Measurements from ENCODE around the gene PFKL. TPM values are rescaled to one million over a fixed set of nuclear protein-coding genes. Genes with fewer than 3 reads are reported as not detected.

The PFKL gene
- total RNA-seq, 1 donor from 2014 or later: 101 TPM

- no peak for TF ChIP-seq CTCF (IDR thresholded peaks at IDR 0.05)
- intact Hi-C loops (cut with DNase I): no loop called here
- Histone ChIP-seq H3K4me1 (no peaks in the 10 kb centered on the region), H3K36me3 (peaks cover 80% of the 10 kb centered on the region), H3K4me3 (no peak overlapping the region), H3K9me3 (no peaks in the 10 kb centered on the region), H3K27me3 (no peaks in the 10 kb centered on the region), H3K27ac (no peak overlapping the region)
- ATAC-seq (no peak), DNase-seq (no peak)
Observed at GRCh38 chr21:44322621-44323325, 22.9 kb downstream of the PFKL start.

- DNase-seq (no peak), ATAC-seq (no peak)
- TF ChIP-seq CTCF (IDR thresholded peaks at IDR 0.05): no peak
- H3K27ac ChIP-seq: no peak overlapping the region
- H3K36me3 ChIP-seq: peaks cover 72% of the 10 kb centered on the region
- no peak overlapping the region for H3K4me3 ChIP-seq
- H3K27me3 ChIP-seq: no peaks in the 10 kb centered on the region
- H3K9me3 ChIP-seq: no peaks in the 10 kb centered on the region
- intact Hi-C loops (cut with DNase I): no loop called here
- no peaks in the 10 kb centered on the region for H3K4me1 ChIP-seq
Observed at GRCh38 chr21:44323591-44323990, 23.7 kb downstream of the PFKL start.

- Histone ChIP-seq H3K4me1 (no peaks in the 10 kb centered on the region), H3K9me3 (no peaks in the 10 kb centered on the region), H3K4me3 (no peak overlapping the region), H3K27me3 (no peaks in the 10 kb centered on the region), H3K36me3 (peaks cover 65% of the 10 kb centered on the region), H3K27ac (no peak overlapping the region)
- ATAC-seq (no peak), DNase-seq (no peak)
- no peak for TF ChIP-seq CTCF (IDR thresholded peaks at IDR 0.05)
- intact Hi-C loops (cut with DNase I): no loop called here
Observed at GRCh38 chr21:44324106-44324853, 24.4 kb downstream of the PFKL start.

DNA sequence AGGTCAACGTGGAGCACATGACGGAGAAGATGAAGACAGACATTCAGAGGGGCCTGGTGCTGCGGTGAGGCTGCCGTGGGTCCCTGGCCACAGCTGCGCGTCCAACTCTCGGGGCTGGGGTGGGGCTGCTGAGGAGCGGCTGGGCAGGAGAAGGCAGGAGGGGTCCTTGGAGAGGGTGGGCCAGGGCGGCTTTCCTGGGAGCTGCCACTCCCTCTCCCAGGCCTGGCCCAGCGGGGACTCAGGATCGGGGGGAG is 24.9 kb downstream of the PFKL start:
- no peak for TF ChIP-seq CTCF (IDR thresholded peaks at IDR 0.05)
- peaks cover 60% of the 10 kb centered on the region for H3K36me3 ChIP-seq
- no peak for ATAC-seq

DNA sequence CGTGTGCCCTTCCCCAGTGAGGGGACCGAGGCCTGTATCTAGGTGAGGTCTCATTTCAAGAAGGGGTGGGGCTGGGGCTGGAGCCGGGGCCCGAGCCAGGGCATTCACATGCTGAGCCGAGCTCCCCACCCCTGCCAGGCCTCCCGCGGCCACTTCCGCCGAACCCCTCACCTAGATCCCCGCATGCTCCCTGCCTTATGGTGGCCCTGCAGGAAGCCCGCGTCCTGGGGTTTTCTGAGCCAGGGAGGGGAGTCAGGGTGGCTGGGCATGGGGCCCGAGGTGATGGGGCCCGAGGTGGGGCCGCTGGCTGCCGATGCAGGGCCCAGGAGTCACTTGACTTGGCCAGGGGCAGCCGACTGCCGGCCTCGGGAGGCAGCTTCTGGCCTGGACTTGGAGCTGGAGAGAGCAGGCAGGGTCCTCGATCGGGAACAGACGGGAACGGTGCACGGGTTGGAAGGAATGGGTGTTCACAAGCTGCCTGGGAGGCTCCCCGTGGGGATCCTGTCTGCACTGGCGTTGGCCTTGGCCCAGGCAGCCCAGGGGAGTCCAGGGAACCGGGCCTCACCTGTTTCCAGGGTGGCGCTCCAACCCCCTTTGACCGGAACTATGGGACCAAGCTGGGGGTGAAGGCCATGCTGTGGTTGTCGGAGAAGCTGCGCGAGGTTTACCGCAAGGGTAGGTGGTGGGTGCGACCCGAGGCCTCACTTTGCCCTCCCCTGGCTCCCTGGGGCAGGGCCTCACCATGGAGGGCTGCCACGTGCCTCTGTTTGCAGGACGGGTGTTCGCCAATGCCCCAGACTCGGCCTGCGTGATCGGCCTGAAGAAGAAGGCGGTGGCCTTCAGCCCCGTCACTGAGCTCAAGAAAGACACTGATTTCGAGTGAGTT is 25.8 kb downstream of the PFKL start:
- intact Hi-C loops (cut with DNase I): no loop called here

More for the DNA sequence above, 24.9 kb downstream of the PFKL start:
- no peaks in the 10 kb centered on the region for H3K27me3 ChIP-seq
- DNase-seq: no peak
- H3K27ac ChIP-seq: no peak overlapping the region
- intact Hi-C loops (cut with DNase I): no loop called here
- no peaks in the 10 kb centered on the region for H3K4me1 ChIP-seq
- no peak overlapping the region for H3K4me3 ChIP-seq
- H3K9me3 ChIP-seq: no peaks in the 10 kb centered on the region

More for the DNA sequence above, 25.8 kb downstream of the PFKL start:
- Histone ChIP-seq H3K27me3 (no peaks in the 10 kb centered on the region), H3K9me3 (no peaks in the 10 kb centered on the region), H3K27ac (no peak overlapping the region), H3K4me1 (no peaks in the 10 kb centered on the region), H3K36me3 (peaks cover 51% of the 10 kb centered on the region), H3K4me3 (no peak overlapping the region)
- ATAC-seq (no peak), DNase-seq (no peak)
- TF ChIP-seq CTCF (IDR thresholded peaks at IDR 0.05): no peak

All from upper lobe of right lung (tissue), 1 donor.